HepG2 (cell line): ENCODE results near the gene AKAP3. TPM values are rescaled to one million over a fixed set of nuclear protein-coding genes. Genes with fewer than 3 reads are reported as not detected.

Experiments used
- ATAC-seq: fragments of 200-7000 bp; cut with Tn5 transposase; 3 replicates; pipeline ENCODE4 v1.9.1; 2020; ENCODE audit warnings: mild to moderate bottlenecking, moderate library complexity
- BruUV-seq: library from RNA; stranded (reverse); fragments of 400-500 nt; replicated peaks from 2 replicates; lab custom pipeline; 2021; lab: Mats Ljungman, UMichigan
- CTCF ChIA-PET: fragments of 300-600 bp; formaldehyde crosslinking; extraction: SDS; loops from one replicate; lab custom pipeline; 2021; ENCODE audit warnings: low total read pairs, inconsistent platforms, low intra/inter-chr PET ratio; lab: Yijun Ruan, JAX
- POLR2A ChIA-PET: fragments of 350-600 bp; sonication (Branson Sonifier 250); formaldehyde crosslinking; loops from one replicate; lab custom pipeline; 2020; ENCODE audit warnings: antibody characterized with exemption, inconsistent platforms; lab: Yijun Ruan, JAX
- DNase-seq: peaks from one replicate; pipeline ENCODE4 v3.0.0-alpha.2; 2015; ENCODE audit warnings: low spot score
- FAIRE-seq: peaks from 3 replicates; lab custom pipeline; 2011; peaks lifted over from hg19 to GRCh38; lab: Jason Lieb, UNC
- H2AFZ ChIP-seq: one replicate; pipeline ENCODE4 v1.6.1; 2011; ENCODE audit warnings: low read length, inconsistent platforms
- H3K27ac ChIP-seq: fragments of 300-600 bp; 3 replicates; pipeline ENCODE4 v1.8.0; 2011; ENCODE audit warnings: mixed run types, mild to moderate bottlenecking, mixed read lengths, low read length, inconsistent platforms; ENCODE audit not compliant: insufficient read depth; ENCODE audit errors: extremely low read length
- H3K27me3 ChIP-seq, 2 experiments: fragments of 200-600 bp in 1 of 2; 2 replicates in 1 of 2; 3 replicates in 1 of 2; pipeline versions ENCODE4 v1.6.0 to v1.8.0; 2011; ENCODE audit warnings: low read length in 2 of 2, mild to moderate bottlenecking in 2 of 2, moderate library complexity in 2 of 2, inconsistent platforms in 1 of 2; ENCODE audit not compliant: insufficient read depth in 2 of 2, control insufficient read depth in 1 of 2
- H3K36me3 ChIP-seq, 2 experiments: fragments of 200-600 bp in 1 of 2; replicated peaks in 1 of 2; 2 replicates in 1 of 2; 3 replicates in 1 of 2; pipeline versions ENCODE4 v1.5.1 to v1.8.0; 2011; ENCODE audit warnings: low read length in 2 of 2, inconsistent platforms in 1 of 2; ENCODE audit not compliant: insufficient read depth in 2 of 2, control insufficient read depth in 1 of 2
- H3K4me1 ChIP-seq: 2 replicates; pipeline ENCODE4 v1.5.1; 2012; ENCODE audit warnings: low read length, inconsistent platforms; ENCODE audit not compliant: insufficient read depth
- H3K4me2 ChIP-seq: 2 replicates; pipeline ENCODE4 v1.6.0; 2011; ENCODE audit warnings: low read depth, low read length, inconsistent platforms
- H3K4me3 ChIP-seq, 3 experiments: fragments of 200-600 bp in 1 of 3; sonication (generic), shearing (Covaris generic) in 1 of 3; replicated peaks in 1 of 3; 2 replicates each; pipeline ENCODE4 v1.5.1; 2011 to 2016; ENCODE audit warnings: low read length in 3 of 3, inconsistent platforms in 2 of 3, low read depth in 2 of 3, mild to moderate bottlenecking in 2 of 3, control low read depth in 1 of 3, mixed read lengths in 1 of 3; ENCODE audit not compliant: insufficient read depth in 1 of 3
- H3K79me2 ChIP-seq: one replicate; pipeline ENCODE4 v1.6.1; 2011; ENCODE audit warnings: low read length, inconsistent platforms; ENCODE audit not compliant: insufficient read depth
- H3K9ac ChIP-seq: 2 replicates; pipeline ENCODE4 v1.6.0; 2011; ENCODE audit warnings: mild to moderate bottlenecking, low read depth, low read length, inconsistent platforms; ENCODE audit not compliant: insufficient read depth
- H3K9me3 ChIP-seq: 2 replicates; pipeline ENCODE4 v1.5.1; 2012; ENCODE audit warnings: mild to moderate bottlenecking, low read length
- H4K20me1 ChIP-seq: 2 replicates; pipeline ENCODE4 v1.6.0; 2011; ENCODE audit warnings: inconsistent platforms, mild to moderate bottlenecking, low read length, moderate library complexity; ENCODE audit not compliant: insufficient read depth
- FLYWCH1 ChIP-seq: sonication (generic); formaldehyde crosslinking; IDR thresholded peaks from 2 replicates; pipeline ENCODE4 v1.8.1; 2023; ENCODE audit warnings: mild to moderate bottlenecking, missing genetic modification reagents
- IRF9 ChIP-seq: sonication (generic); formaldehyde crosslinking; IDR thresholded peaks from 2 replicates; pipeline ENCODE4 v1.8.0; 2022; ENCODE audit warnings: missing genetic modification reagents, mild to moderate bottlenecking, borderline replicate concordance
- NR3C1 ChIP-seq: sonication (generic); formaldehyde crosslinking; IDR thresholded peaks from 2 replicates; pipeline ENCODE4 v1.4.0; 2020; ENCODE audit warnings: missing genetic modification reagents
- SP1 ChIP-seq, 2 experiments: fragments of 450-650 bp in 1 of 2; sonication (generic) in 1 of 2; formaldehyde crosslinking in 1 of 2; IDR thresholded peaks; 2 replicates each; pipeline versions ENCODE4 v1.4.0 to v1.6.1; 2016 to 2020; ENCODE audit warnings: missing genetic modification reagents in 1 of 2
- ZNF253 ChIP-seq: sonication (generic); formaldehyde crosslinking; IDR thresholded peaks from 2 replicates; pipeline ENCODE4 v1.8.0; 2022; ENCODE audit warnings: mild to moderate bottlenecking, missing genetic modification reagents, borderline replicate concordance
- ZNF7 ChIP-seq: IDR thresholded peaks from 2 replicates; pipeline ENCODE4 v1.6.1; 2016; ENCODE audit warnings: missing biosample characterization, missing genetic modification reagents
- WGBS: methylation state at CpG from one replicate; pipeline ENCODE4 v1.1.6; 2017; ENCODE audit warnings: low lambda C conversion rate; 5-methylcytosine and 5-hydroxymethylcytosine counted together
- in situ Hi-C: cut with HindIII; loops from 2 replicates; pipeline ENCODE4 v1.10.0; 2017; ENCODE audit warnings: low pct_unique_long_range_greater_than_20kb; ENCODE audit not compliant: extremely low pct_ligation_motif_present
- intact Hi-C: fragments of 100-400 bp; cut with micrococcal nuclease; formaldehyde crosslinking; loops from one replicate; pipeline ENCODE4 v1.10.0; 2022; ENCODE audit not compliant: unreplicated experiment
- polyA plus RNA-seq, 8 experiments: library from polyadenylated mRNA; depleted of rRNA in 3 of 8; stranded (reverse) in 7 of 8; unstranded in 1 of 8; fragments of >200 nt; fragmentation: Illumina TruSeq in 4 of 8; extraction: Trizol in 4 of 8; gene quantifications; 2 replicates each; pipeline versions ENCODE4 v1.2.1 to v1.2.3, GENCODE V29; 2011 to 2016; ENCODE audit warnings: low read depth in 4 of 8, missing spikeins in 1 of 8, mixed read lengths in 1 of 8; ENCODE audit not compliant: insufficient read depth in 1 of 8
- total RNA-seq, 5 experiments: library from RNA; depleted of rRNA; stranded (reverse); fragments of >200 nt; fragmentation: Illumina TruSeq; extraction: Trizol; gene quantifications; 2 replicates each; pipeline ENCODE4 v1.2.3, GENCODE V29; 2016; ENCODE audit warnings: low read depth in 1 of 5
- TF ChIP-seq, protein P1 (sequence below): sonication (generic); formaldehyde crosslinking; IDR thresholded peaks from 2 replicates; pipeline ENCODE4 v1.4.0; 2020; ENCODE audit warnings: mild to moderate bottlenecking, missing genetic modification reagents
- TF ChIP-seq, protein P2 (sequence below): sonication (generic); formaldehyde crosslinking; IDR thresholded peaks from 2 replicates; pipeline ENCODE4 v1.5.1; 2020; ENCODE audit warnings: mild to moderate bottlenecking, missing genetic modification reagents, borderline replicate concordance
- TF ChIP-seq, protein P3 (sequence below): sonication (generic); formaldehyde crosslinking; IDR thresholded peaks from 2 replicates; pipeline ENCODE4 v1.5.0; 2020; ENCODE audit warnings: mild to moderate bottlenecking, missing genetic modification reagents

Gene AKAP3
- total and polyA plus RNA-seq, 2 of the 13 experiments (the other 11 are each of a cell fraction or from before 2014, with no cell fraction given), result 0.22 to 0.49 TPM

DNA sequence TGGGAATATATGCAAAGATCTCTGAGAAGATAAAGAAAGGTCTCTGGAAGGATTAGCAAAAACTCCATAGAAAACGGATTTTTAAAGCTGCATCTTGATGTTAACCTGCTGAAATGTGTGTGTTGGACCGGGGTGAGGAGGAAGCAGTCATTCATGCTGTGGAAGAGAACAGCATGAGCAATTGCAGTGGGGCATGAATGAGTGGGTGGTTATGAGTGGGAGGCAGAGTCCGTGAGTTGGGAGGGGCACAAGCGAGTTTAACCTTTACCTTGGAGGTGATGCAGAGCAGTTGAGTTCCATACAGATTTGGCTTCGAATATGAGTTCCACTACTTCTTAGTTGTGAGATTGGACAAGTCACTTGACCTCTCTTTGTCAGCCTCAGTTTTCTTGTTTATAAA is 41.9 kb upstream of the AKAP3 start:
- no peak overlapping the region for H3K27ac ChIP-seq
- H3K4me3 ChIP-seq, result no peak overlapping the region
- no peaks in the 10 kb centered on the region for H3K27me3 ChIP-seq
- H3K4me1 ChIP-seq, result no peaks in the 10 kb centered on the region
- H3K9ac ChIP-seq, result no peak overlapping the region
- intact Hi-C loops (no loop called here), in situ Hi-C loops (no loop called here)
- no peak for DNase-seq
- POLR2A ChIA-PET, result no interaction called here
- no TSS peak for BruUV-seq
- no peaks in the 10 kb centered on the region for H3K79me2 ChIP-seq
- no peak overlapping the region for H3K4me2 ChIP-seq
- 99% methylated on average over 5 of the region's 5 CpGs for WGBS
- peaks cover 3 to 24% of the 10 kb centered on the region in 2 experiments for H3K36me3 ChIP-seq
- ATAC-seq, result no peak
- no peaks in the 10 kb centered on the region for H4K20me1 ChIP-seq
- no peaks in the 10 kb centered on the region for H3K9me3 ChIP-seq
- CTCF ChIA-PET, result no interaction called here
- no peak overlapping the region for H2AFZ ChIP-seq
- no peak for FAIRE-seq
- TF ChIP-seq SP1 (IDR thresholded peaks at IDR 0.05), result no peak
- TF ChIP-seq SP1 (CRISPR knock-in tag; IDR thresholded peaks at IDR 0.05), result no peak
- TF ChIP-seq NR3C1 (CRISPR knock-in tag), result no peak
- no peak for TF ChIP-seq FLYWCH1 (CRISPR knock-in tag)
- TF ChIP-seq, protein P1, sequence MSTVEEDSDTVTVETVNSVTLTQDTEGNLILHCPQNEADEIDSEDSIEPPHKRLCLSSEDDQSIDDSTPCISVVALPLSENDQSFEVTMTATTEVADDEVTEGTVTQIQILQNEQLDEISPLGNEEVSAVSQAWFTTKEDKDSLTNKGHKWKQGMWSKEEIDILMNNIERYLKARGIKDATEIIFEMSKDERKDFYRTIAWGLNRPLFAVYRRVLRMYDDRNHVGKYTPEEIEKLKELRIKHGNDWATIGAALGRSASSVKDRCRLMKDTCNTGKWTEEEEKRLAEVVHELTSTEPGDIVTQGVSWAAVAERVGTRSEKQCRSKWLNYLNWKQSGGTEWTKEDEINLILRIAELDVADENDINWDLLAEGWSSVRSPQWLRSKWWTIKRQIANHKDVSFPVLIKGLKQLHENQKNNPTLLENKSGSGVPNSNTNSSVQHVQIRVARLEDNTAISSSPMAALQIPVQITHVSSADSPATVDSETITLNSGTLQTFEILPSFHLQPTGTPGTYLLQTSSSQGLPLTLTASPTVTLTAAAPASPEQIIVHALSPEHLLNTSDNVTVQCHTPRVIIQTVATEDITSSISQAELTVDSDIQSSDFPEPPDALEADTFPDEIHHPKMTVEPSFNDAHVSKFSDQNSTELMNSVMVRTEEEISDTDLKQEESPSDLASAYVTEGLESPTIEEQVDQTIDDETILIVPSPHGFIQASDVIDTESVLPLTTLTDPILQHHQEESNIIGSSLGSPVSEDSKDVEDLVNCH (CRISPR knock-in tag), result no peak
- TF ChIP-seq, all 625 proteins: peak for 0

GRCh38 chr12:4685317-4685716 is 36.5 kb upstream of the AKAP3 start:
- Histone ChIP-seq H3K27me3 (no peaks in the 10 kb centered on the region), H3K36me3 (peaks cover 10 to 57% of the 10 kb centered on the region in 2 experiments), H3K4me1 (no peaks in the 10 kb centered on the region), H2AFZ (no peak overlapping the region), H3K4me2 (no peak overlapping the region), H3K27ac (no peak overlapping the region), H3K9me3 (no peaks in the 10 kb centered on the region), H3K79me2 (no peaks in the 10 kb centered on the region), H4K20me1 (no peaks in the 10 kb centered on the region), H3K9ac (no peak overlapping the region), H3K4me3 (no peak overlapping the region)
- DNase-seq, result no peak
- in situ Hi-C loops, result no loop called here
- 92% methylated on average over 8 of the region's 8 CpGs for WGBS
- BruUV-seq, result no TSS peak
- CTCF ChIA-PET, result no interaction called here
- POLR2A ChIA-PET, result no interaction called here
- intact Hi-C loops, result no loop called here
- FAIRE-seq, result no peak
- ATAC-seq, result no peak
- TF ChIP-seq ZNF253 (no peak), ZNF7 (CRISPR knock-in tag) (no peak), IRF9 (no peak)
- TF ChIP-seq, protein P2, sequence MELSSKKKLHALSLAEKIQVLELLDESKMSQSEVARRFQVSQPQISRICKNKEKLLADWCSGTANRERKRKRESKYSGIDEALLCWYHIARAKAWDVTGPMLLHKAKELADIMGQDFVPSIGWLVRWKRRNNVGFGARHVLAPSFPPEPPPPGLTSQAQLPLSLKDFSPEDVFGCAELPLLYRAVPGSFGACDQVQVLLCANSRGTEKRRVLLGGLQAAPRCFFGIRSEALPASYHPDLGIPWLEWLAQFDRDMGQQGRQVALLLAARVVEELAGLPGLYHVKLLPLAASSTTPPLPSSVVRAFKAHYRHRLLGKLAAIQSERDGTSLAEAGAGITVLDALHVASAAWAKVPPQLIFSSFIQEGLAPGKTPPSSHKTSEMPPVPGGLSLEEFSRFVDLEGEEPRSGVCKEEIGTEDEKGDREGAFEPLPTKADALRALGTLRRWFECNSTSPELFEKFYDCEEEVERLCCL (CRISPR knock-in tag), result no peak
- TF ChIP-seq, protein P3, sequence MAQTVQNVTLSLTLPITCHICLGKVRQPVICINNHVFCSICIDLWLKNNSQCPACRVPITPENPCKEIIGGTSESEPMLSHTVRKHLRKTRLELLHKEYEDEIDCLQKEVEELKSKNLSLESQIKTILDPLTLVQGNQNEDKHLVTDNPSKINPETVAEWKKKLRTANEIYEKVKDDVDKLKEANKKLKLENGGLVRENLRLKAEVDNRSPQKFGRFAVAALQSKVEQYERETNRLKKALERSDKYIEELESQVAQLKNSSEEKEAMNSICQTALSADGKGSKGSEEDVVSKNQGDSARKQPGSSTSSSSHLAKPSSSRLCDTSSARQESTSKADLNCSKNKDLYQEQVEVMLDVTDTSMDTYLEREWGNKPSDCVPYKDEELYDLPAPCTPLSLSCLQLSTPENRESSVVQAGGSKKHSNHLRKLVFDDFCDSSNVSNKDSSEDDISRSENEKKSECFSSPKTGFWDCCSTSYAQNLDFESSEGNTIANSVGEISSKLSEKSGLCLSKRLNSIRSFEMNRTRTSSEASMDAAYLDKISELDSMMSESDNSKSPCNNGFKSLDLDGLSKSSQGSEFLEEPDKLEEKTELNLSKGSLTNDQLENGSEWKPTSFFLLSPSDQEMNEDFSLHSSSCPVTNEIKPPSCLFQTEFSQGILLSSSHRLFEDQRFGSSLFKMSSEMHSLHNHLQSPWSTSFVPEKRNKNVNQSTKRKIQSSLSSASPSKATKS (CRISPR knock-in tag), result no peak
